ENCODE data around the gene ATP5MC3. TPM values are rescaled to one million over a fixed set of nuclear protein-coding genes. Genes with fewer than 3 reads are reported as not detected.
A peak's percentile ranks its signal among the peaks of the same experiment; 100 is the strongest.

The ATP5MC3 gene
- total and polyA plus RNA-seq, 5 donors from 2014 or later = 66.2 to 452 (median 380) TPM

- ATAC-seq (ENCODE audit: low read depth in 2 of 2) (peak; percentile 3), DNase-seq (no peak)
- Histone ChIP-seq H3K9me3 (ENCODE audit: control insufficient read depth in 2 of 2, low read length in 2 of 2) (no peaks in the 10 kb centered on the region), H3K27me3 (ENCODE audit: control insufficient read depth, insufficient read depth, low read length) (no peaks in the 10 kb centered on the region), H3K36me3 (ENCODE audit: control insufficient read depth, insufficient read depth, low read length) (no peaks in the 10 kb centered on the region), H3K4me3 (ENCODE audit: low read depth, low read length) (peak overlapping the region; percentile 78), H3K27ac (ENCODE audit: insufficient read depth, low read length, poor library complexity, severe bottlenecking) (peak overlapping the region; percentile 90), H3K4me1 (ENCODE audit: control insufficient read depth, insufficient read depth, low read length, poor library complexity, severe bottlenecking) (peaks cover 23% of the 10 kb centered on the region)
- H3K27ac Mint-ChIP-seq = peak overlapping the region; percentile 99 to 100 (median 99)
- peak overlapping the region; percentile 90 to 100 (median 98) for H3K4me3 Mint-ChIP-seq
- H3K27me3 Mint-ChIP-seq = no peaks in the 10 kb centered on the region
- H3K4me1 Mint-ChIP-seq = peaks cover 19 to 66% (median 38%) of the 10 kb centered on the region in 4 donors
- no peaks in the 10 kb centered on the region for H3K9me3 Mint-ChIP-seq
- H3K36me3 Mint-ChIP-seq = peaks cover 5% of the 10 kb centered on the region
Measured at GRCh38 chr2:175168564-175168945, 13.0 kb downstream of the ATP5MC3 start.

DNA sequence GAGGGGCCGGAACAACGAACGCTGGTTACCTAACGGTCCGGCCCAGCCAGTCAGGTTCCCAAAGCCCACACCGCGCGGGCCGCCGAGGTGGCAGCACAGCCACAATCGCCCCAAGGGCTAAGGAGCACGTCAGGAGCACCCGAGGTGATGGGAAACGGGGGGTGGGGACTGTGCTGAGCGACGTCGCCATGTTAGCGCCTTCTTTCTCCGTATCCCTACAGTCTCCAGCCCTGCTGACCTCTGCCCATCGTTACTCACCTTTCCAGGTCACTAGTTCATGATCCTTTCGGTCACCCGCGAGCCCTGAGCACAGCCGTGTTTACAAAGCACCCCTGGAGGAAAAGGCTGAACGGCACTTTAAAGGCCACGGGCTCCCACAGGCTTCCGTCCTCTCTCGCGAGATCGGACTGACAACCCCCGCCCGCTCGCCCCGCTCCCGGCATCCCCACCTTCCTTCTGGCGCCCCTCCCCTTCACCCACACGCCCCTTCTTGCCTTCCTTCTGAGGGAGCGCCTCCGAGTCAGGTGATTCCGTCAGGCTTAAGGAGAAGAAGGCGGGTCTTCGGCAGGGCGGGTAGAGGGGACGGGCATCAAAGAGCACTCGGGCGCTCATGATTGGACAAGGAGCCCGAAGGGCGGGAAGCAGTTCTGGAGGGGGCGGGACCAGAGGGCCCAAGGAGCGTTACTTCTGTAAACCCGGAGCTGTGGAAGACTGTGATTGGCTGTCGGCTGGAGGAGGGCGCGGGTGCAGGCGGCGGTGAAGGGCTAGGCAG is 13.5 kb downstream of the ATP5MC3 start, which contains the start of gene ATF2:
ATF2 (minus strand) TSS at position 412 of the 772 bp plus-strand sequence. CDS start 31,760 bp downstream, outside the sequence.
- Mint-ChIP-seq H3K27ac (peak within 1 kb of the TSS; percentile 99 to 100 (median 99)), H3K9me3 (no peaks in the 10 kb centered on the region), H3K36me3 (peaks cover 5% of the 10 kb centered on the region), H3K4me1 (peaks cover 19 to 67% (median 38%) of the 10 kb centered on the region in 4 donors), H3K27me3 (no peaks in the 10 kb centered on the region), H3K4me3 (peak within 1 kb of the TSS; percentile 90 to 100 (median 98))
- Histone ChIP-seq H3K9me3 (ENCODE audit: control insufficient read depth in 2 of 2, low read length in 2 of 2) (no peaks in the 10 kb centered on the region), H3K4me3 (ENCODE audit: low read depth, low read length) (peak within 1 kb of the TSS; percentile 96), H3K27ac (ENCODE audit: insufficient read depth, low read length, poor library complexity, severe bottlenecking) (peak within 1 kb of the TSS; percentile 90), H3K27me3 (ENCODE audit: control insufficient read depth, insufficient read depth, low read length) (no peaks in the 10 kb centered on the region), H3K36me3 (ENCODE audit: control insufficient read depth, insufficient read depth, low read length) (no peaks in the 10 kb centered on the region), H3K4me1 (ENCODE audit: control insufficient read depth, insufficient read depth, low read length, poor library complexity, severe bottlenecking) (peaks cover 23% of the 10 kb centered on the region)
- ATAC-seq (ENCODE audit: low read depth in 2 of 2) = peak; percentile 93 to 94
- peak; percentile 98 to 100 (median 99) for DNase-seq

DNA sequence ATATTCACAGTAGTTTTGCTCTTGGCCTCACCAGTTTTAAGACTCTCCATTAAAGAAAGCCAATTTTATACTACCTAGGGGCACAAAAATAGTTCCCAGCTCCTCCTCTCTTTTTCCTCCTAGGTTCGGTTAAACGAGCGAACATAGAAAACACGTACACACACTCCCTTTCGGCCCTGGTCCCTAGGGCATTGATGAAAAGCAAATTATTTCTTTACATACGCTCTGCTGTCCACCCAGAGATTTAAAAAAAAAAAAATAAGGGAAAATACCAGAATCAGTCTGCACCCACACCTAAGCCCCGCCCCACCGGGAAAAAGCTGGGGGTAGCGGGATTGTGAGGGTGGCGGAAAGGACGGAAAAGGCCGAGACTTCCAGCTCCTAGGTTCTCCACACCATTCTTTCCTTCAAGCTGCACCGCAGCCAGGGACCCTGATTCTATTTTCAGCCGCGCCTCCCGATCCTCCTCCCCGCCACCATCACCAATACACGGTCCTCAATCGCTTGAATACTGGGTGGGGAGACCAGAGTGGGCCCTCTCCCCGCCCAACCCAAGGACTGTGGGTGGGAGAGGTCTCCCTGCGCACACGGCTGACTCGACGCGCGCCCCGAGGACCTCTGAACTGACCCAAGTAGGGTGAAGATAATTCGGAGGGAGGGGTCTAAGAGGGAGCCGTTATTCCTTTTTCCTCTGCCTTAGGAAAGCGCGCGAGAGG is 14.3 kb downstream of the ATP5MC3 start:
- Mint-ChIP-seq H3K27ac (peak overlapping the region; percentile 99 to 100 (median 99)), H3K9me3 (no peaks in the 10 kb centered on the region), H3K27me3 (no peaks in the 10 kb centered on the region), H3K4me1 (peaks cover 21 to 69% (median 40%) of the 10 kb centered on the region in 4 donors), H3K4me3 (peak overlapping the region; percentile 90 to 100 (median 98)), H3K36me3 (peaks cover 3% of the 10 kb centered on the region)
- H3K9me3 ChIP-seq (ENCODE audit: control insufficient read depth in 2 of 2, low read length in 2 of 2) = no peaks in the 10 kb centered on the region
- no peak for ATAC-seq (ENCODE audit: low read depth in 2 of 2)
- no peaks in the 10 kb centered on the region for H3K36me3 ChIP-seq (ENCODE audit: control insufficient read depth, insufficient read depth, low read length)
- H3K27me3 ChIP-seq (ENCODE audit: control insufficient read depth, insufficient read depth, low read length) = no peaks in the 10 kb centered on the region
- H3K27ac ChIP-seq (ENCODE audit: insufficient read depth, low read length, poor library complexity, severe bottlenecking) = peak overlapping the region; percentile 90
- H3K4me1 ChIP-seq (ENCODE audit: control insufficient read depth, insufficient read depth, low read length, poor library complexity, severe bottlenecking) = peaks cover 23% of the 10 kb centered on the region
- no peak for DNase-seq
- peak overlapping the region; percentile 96 for H3K4me3 ChIP-seq (ENCODE audit: low read depth, low read length)

DNA sequence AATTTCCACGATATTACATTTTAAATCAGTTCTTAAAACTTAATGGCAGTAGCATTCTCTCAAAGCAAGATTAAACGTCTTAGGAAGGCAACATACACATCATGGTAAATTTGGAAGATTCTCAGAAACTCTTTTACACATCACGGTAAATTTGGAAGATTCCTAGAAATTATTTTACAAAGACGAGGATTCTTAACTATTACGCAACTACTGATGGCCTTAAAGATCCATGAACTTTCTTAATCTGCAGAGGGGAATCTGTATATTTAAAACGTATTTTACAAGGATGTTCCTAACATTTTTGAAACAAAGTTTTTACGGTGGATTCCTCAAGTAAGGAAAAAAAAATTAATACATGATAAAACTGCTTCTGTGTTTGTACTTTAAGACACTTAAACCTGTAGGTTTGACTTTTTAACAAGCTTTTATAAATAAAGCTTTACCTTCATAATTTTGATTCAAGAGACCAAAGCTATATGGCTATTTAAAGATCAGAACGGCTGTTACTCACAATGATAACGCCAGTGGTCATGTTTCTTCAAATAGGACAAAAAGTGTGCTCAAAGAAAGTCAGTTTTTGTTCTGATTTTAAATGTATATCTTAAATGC is 15.2 kb downstream of the ATP5MC3 start:
- Histone ChIP-seq H3K27me3 (ENCODE audit: control insufficient read depth, insufficient read depth, low read length) (no peaks in the 10 kb centered on the region), H3K27ac (ENCODE audit: insufficient read depth, low read length, poor library complexity, severe bottlenecking) (no peak overlapping the region), H3K36me3 (ENCODE audit: control insufficient read depth, insufficient read depth, low read length) (no peaks in the 10 kb centered on the region), H3K9me3 (ENCODE audit: control insufficient read depth in 2 of 2, low read length in 2 of 2) (no peaks in the 10 kb centered on the region), H3K4me1 (ENCODE audit: control insufficient read depth, insufficient read depth, low read length, poor library complexity, severe bottlenecking) (peaks cover 24% of the 10 kb centered on the region), H3K4me3 (ENCODE audit: low read depth, low read length) (peak overlapping the region; percentile 96)
- no peaks in the 10 kb centered on the region for H3K27me3 Mint-ChIP-seq
- ATAC-seq (ENCODE audit: low read depth in 2 of 2) (no peak), DNase-seq (no peak)
- H3K4me3 Mint-ChIP-seq = peak overlapping the region; percentile 90 to 100 (median 98)
- H3K36me3 Mint-ChIP-seq = no peaks in the 10 kb centered on the region
- H3K4me1 Mint-ChIP-seq = peaks cover 27 to 78% (median 49%) of the 10 kb centered on the region in 4 donors
- H3K27ac Mint-ChIP-seq = peak overlapping the region in 1 of 3 donors; percentile 62
- H3K9me3 Mint-ChIP-seq = no peaks in the 10 kb centered on the region

DNA sequence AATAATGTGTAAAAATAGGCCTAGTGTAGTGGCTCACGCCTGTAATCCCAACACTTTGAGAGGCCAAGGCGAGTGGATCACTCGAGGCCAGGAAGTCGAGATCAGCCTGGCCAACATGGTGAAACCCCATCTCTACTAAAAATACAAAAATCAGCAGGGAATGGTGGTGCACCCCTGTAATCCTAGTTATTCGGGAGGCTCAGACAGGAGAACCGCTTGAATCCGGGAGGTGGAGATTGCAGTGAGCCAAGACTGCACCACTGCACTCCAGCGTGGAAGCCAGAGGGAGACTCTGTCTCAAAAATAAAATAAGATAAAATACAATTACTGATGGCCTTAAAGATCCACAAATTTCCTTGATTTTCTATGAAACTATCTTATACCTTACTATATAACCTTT is 17.3 kb downstream of the ATP5MC3 start:
- Mint-ChIP-seq H3K36me3 (peaks cover 4% of the 10 kb centered on the region), H3K4me1 (peaks cover 27 to 74% (median 50%) of the 10 kb centered on the region in 4 donors), H3K27me3 (no peaks in the 10 kb centered on the region), H3K27ac (no peak overlapping the region), H3K4me3 (peak overlapping the region in 1 of 4 donors; percentile 39), H3K9me3 (no peaks in the 10 kb centered on the region)
- Histone ChIP-seq H3K27ac (ENCODE audit: insufficient read depth, low read length, poor library complexity, severe bottlenecking) (no peak overlapping the region), H3K27me3 (ENCODE audit: control insufficient read depth, insufficient read depth, low read length) (no peaks in the 10 kb centered on the region), H3K9me3 (ENCODE audit: control insufficient read depth in 2 of 2, low read length in 2 of 2) (no peaks in the 10 kb centered on the region), H3K4me3 (ENCODE audit: low read depth, low read length) (no peak overlapping the region), H3K4me1 (ENCODE audit: control insufficient read depth, insufficient read depth, low read length, poor library complexity, severe bottlenecking) (peaks cover 30% of the 10 kb centered on the region), H3K36me3 (ENCODE audit: control insufficient read depth, insufficient read depth, low read length) (no peaks in the 10 kb centered on the region)
- DNase-seq (no peak), ATAC-seq (ENCODE audit: low read depth in 2 of 2) (no peak)

GRCh38 chr2:175158894-175159293 is 22.6 kb downstream of the ATP5MC3 start:
- Histone ChIP-seq H3K9me3 (ENCODE audit: control insufficient read depth in 2 of 2, low read length in 2 of 2) (no peaks in the 10 kb centered on the region), H3K4me3 (ENCODE audit: low read depth, low read length) (no peak overlapping the region), H3K27me3 (ENCODE audit: control insufficient read depth, insufficient read depth, low read length) (no peaks in the 10 kb centered on the region), H3K36me3 (ENCODE audit: control insufficient read depth, insufficient read depth, low read length) (peaks cover 3% of the 10 kb centered on the region), H3K4me1 (ENCODE audit: control insufficient read depth, insufficient read depth, low read length, poor library complexity, severe bottlenecking) (peaks cover 18% of the 10 kb centered on the region), H3K27ac (ENCODE audit: insufficient read depth, low read length, poor library complexity, severe bottlenecking) (no peak overlapping the region)
- no peaks in the 10 kb centered on the region for H3K9me3 Mint-ChIP-seq
- no peak overlapping the region for H3K27ac Mint-ChIP-seq
- H3K36me3 Mint-ChIP-seq = peaks cover 12% of the 10 kb centered on the region
- DNase-seq (no peak), ATAC-seq (ENCODE audit: low read depth in 2 of 2) (no peak)
- peaks cover 43 to 57% (median 49%) of the 10 kb centered on the region in 4 donors for H3K4me1 Mint-ChIP-seq
- no peak overlapping the region for H3K4me3 Mint-ChIP-seq
- H3K27me3 Mint-ChIP-seq = no peaks in the 10 kb centered on the region

DNA sequence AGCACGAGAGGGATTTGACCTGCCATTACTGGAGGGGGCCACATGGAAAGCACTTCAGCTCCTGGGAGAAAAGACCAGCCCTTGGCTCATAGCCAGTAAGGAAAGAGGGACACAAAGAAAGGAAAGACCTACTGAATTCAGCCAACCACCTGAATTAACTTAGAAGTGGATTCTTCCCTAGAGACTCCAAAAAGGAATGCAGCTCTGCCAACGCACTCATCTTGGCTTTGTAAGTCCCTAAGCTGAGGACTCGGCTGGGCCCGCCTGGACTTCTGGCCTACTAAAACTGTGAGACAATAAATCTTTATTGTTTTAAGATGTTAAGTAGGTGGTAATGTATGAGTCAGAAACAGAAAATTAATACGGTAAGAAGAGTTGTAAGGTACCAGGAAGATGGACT is 25.0 kb downstream of the ATP5MC3 start:
- no peaks in the 10 kb centered on the region for H3K27me3 ChIP-seq (ENCODE audit: control insufficient read depth, insufficient read depth, low read length)
- Mint-ChIP-seq H3K27ac (no peak overlapping the region), H3K9me3 (no peaks in the 10 kb centered on the region), H3K27me3 (no peaks in the 10 kb centered on the region), H3K36me3 (peaks cover 12% of the 10 kb centered on the region), H3K4me1 (peaks cover 37 to 61% (median 52%) of the 10 kb centered on the region in 4 donors), H3K4me3 (peak overlapping the region in 1 of 4 donors; percentile 8)
- no peak for ATAC-seq (ENCODE audit: low read depth in 2 of 2)
- H3K27ac ChIP-seq (ENCODE audit: insufficient read depth, low read length, poor library complexity, severe bottlenecking) = no peak overlapping the region
- no peaks in the 10 kb centered on the region for H3K9me3 ChIP-seq (ENCODE audit: control insufficient read depth in 2 of 2, low read length in 2 of 2)
- H3K4me1 ChIP-seq (ENCODE audit: control insufficient read depth, insufficient read depth, low read length, poor library complexity, severe bottlenecking) = peaks cover 26% of the 10 kb centered on the region
- no peak for DNase-seq
- no peak overlapping the region for H3K4me3 ChIP-seq (ENCODE audit: low read depth, low read length)
- H3K36me3 ChIP-seq (ENCODE audit: control insufficient read depth, insufficient read depth, low read length) = peaks cover 3% of the 10 kb centered on the region

Measured in CD4-positive, CD25-positive, alpha-beta regulatory T cell (primary cell).